Endothelial cell of umbilical vein (primary cell): ENCODE results near the gene SKOR1. TPM values are rescaled to one million over a fixed set of nuclear protein-coding genes. Genes with fewer than 3 reads are reported as not detected.

Experiments
- BruUV-seq: library from RNA; stranded (reverse); fragments of 400-500 nt; replicated peaks from 2 replicates; lab custom pipeline; 2021; lab: Mats Ljungman, UMichigan
- CTCF ChIA-PET: fragments of 300-600, 350-600 bp; sonication (Branson Sonifier 250); formaldehyde crosslinking; loops from one replicate; lab custom pipeline; 2021; ENCODE audit warnings: antibody characterized with exemption, inconsistent platforms; lab: Charles Lee
- POLR2A ChIA-PET: fragments of 300-600, 350-600 bp; sonication (Branson Sonifier 250); formaldehyde crosslinking; loops from one replicate; lab custom pipeline; 2021; ENCODE audit warnings: antibody characterized with exemption, inconsistent platforms; lab: Charles Lee
- DNase-seq: peaks from one replicate; pipeline ENCODE4 v3.0.0-alpha.2; 2011; ENCODE audit warnings: low read depth, low spot score
- FAIRE-seq: peaks from 2 replicates; lab custom pipeline; 2011; peaks lifted over from hg19 to GRCh38; lab: Jason Lieb, UNC
- H2AFZ ChIP-seq: 2 replicates; pipeline ENCODE4 v1.6.0; 2012; ENCODE audit warnings: low read depth, low read length, control low read depth, inconsistent platforms
- H3K27ac ChIP-seq: 2 replicates; pipeline ENCODE4 v1.5.1; 2011; ENCODE audit warnings: low read depth, mild to moderate bottlenecking, control low read depth, low read length, moderate library complexity; ENCODE audit not compliant: insufficient read depth
- H3K27me3 ChIP-seq, 2 experiments: 2 replicates each; pipeline versions ENCODE4 v1.6.0 to v1.6.1; 2011; ENCODE audit warnings: low read length in 2 of 2, mixed read lengths in 1 of 2; ENCODE audit not compliant: control insufficient read depth in 2 of 2, insufficient read depth in 2 of 2
- H3K36me3 ChIP-seq, 2 experiments: 2 replicates in 1 of 2; 3 replicates in 1 of 2; pipeline ENCODE4 v1.5.1; 2011; ENCODE audit warnings: low read length in 2 of 2, mild to moderate bottlenecking in 1 of 2, moderate library complexity in 1 of 2; ENCODE audit not compliant: control insufficient read depth in 2 of 2, insufficient read depth in 2 of 2; ENCODE audit errors: extremely low read depth in 1 of 2
- H3K4me1 ChIP-seq: 3 replicates; pipeline ENCODE4 v1.5.1; 2011; ENCODE audit warnings: mild to moderate bottlenecking, low read length; ENCODE audit not compliant: control insufficient read depth, insufficient read depth; ENCODE audit errors: extremely low read depth
- H3K4me2 ChIP-seq: 2 replicates; pipeline ENCODE4 v1.6.1; 2011; ENCODE audit warnings: low read length, control low read depth, mixed read lengths; ENCODE audit not compliant: insufficient read depth
- H3K4me3 ChIP-seq, 3 experiments: fragments of 200-600 bp in 1 of 3; sonication (generic), shearing (Covaris generic) in 1 of 3; replicated peaks in 1 of 3; 2 replicates each; pipeline ENCODE4 v1.5.1; 2011 to 2016; ENCODE audit warnings: control low read depth in 3 of 3, low read length in 3 of 3, mild to moderate bottlenecking in 2 of 3, inconsistent platforms in 1 of 3, low read depth in 1 of 3, moderate library complexity in 1 of 3; ENCODE audit not compliant: insufficient read depth in 1 of 3
- H3K79me2 ChIP-seq: 2 replicates; pipeline ENCODE4 v1.6.0; 2012; ENCODE audit warnings: low read length, inconsistent platforms; ENCODE audit not compliant: control insufficient read depth, insufficient read depth
- H3K9ac ChIP-seq: replicated peaks from 2 replicates; pipeline ENCODE3; 2011; ENCODE audit warnings: low read length, control low read depth; ENCODE audit not compliant: insufficient read depth; ENCODE audit errors: extremely low read depth
- H3K9me1 ChIP-seq: replicated peaks from 3 replicates; pipeline ENCODE4 v1.6.0; 2011; ENCODE audit warnings: mild to moderate bottlenecking, low read length; ENCODE audit not compliant: control insufficient read depth, insufficient read depth; ENCODE audit errors: extremely low read depth
- H3K9me3 ChIP-seq: replicated peaks from 2 replicates; pipeline ENCODE4 v1.5.1; 2012; ENCODE audit warnings: low read length, inconsistent platforms; ENCODE audit not compliant: control insufficient read depth, insufficient read depth
- H4K20me1 ChIP-seq: replicated peaks from 2 replicates; pipeline ENCODE3; 2011; ENCODE audit warnings: mild to moderate bottlenecking, low read length; ENCODE audit not compliant: control insufficient read depth, insufficient read depth; ENCODE audit errors: extremely low read depth
- EZH2 ChIP-seq: IDR thresholded peaks from 2 replicates; pipeline ENCODE4 v1.6.1; 2012; ENCODE audit warnings: borderline replicate concordance, low read depth, mild to moderate bottlenecking, moderate library complexity, low read length, inconsistent platforms; ENCODE audit not compliant: severe bottlenecking
- FOS ChIP-seq: IDR thresholded peaks from 2 replicates; pipeline ENCODE4 v1.6.1; 2011; ENCODE audit warnings: mild to moderate bottlenecking, low read length, moderate library complexity, borderline replicate concordance; ENCODE audit not compliant: insufficient read depth
- dilution Hi-C: fragments of 300-500 bp; cut with MboI; formaldehyde crosslinking; loops from one replicate; pipeline ENCODE4 v1.15.0; 2019; ENCODE audit warnings: low sequenced_read_pairs; ENCODE audit not compliant: extremely low pct_ligation_motif_present
- intact Hi-C: fragments of 100-400 bp; cut with micrococcal nuclease; formaldehyde crosslinking; loops from one replicate; pipeline ENCODE4 v1.10.0; 2022
- polyA plus RNA-seq, 4 experiments: library from polyadenylated mRNA; depleted of rRNA in 3 of 4; stranded (reverse) in 3 of 4; unstranded in 1 of 4; fragments of >200 nt; gene quantifications; 2 replicates each; pipeline versions ENCODE4 v1.2.1 to v1.2.3, GENCODE V29; 2011 to 2012; ENCODE audit warnings: missing spikeins in 1 of 4
- total RNA-seq: library from RNA; stranded (reverse); gene quantifications from 2 replicates; pipeline ENCODE4 v1.2.3, GENCODE V29; 2021
- TF ChIP-seq, protein P1 (sequence below), 2 donors: IDR thresholded peaks; 1 replicate in 1 of 2; 2 replicates in 1 of 2; pipeline ENCODE4 v1.5.1; 2011; ENCODE audit warnings: low read length in 2 of 2, mild to moderate bottlenecking in 2 of 2, moderate library complexity in 2 of 2, control low read depth in 1 of 2, inconsistent platforms in 1 of 2, low read depth in 1 of 2; ENCODE audit not compliant: insufficient read depth in 1 of 2; ENCODE audit errors: extremely low read depth in 1 of 2
- TF ChIP-seq, protein P2 (sequence below): IDR thresholded peaks from 2 replicates; pipeline ENCODE4 v1.6.1; 2011; ENCODE audit not compliant: insufficient read depth, insufficient read length

The SKOR1 gene
- total and polyA plus RNA-seq, 2 donors (not counting 3 experiments of a cell fraction or from before 2014, with no cell fraction given): 0.06 to 0.15 TPM

DNA sequence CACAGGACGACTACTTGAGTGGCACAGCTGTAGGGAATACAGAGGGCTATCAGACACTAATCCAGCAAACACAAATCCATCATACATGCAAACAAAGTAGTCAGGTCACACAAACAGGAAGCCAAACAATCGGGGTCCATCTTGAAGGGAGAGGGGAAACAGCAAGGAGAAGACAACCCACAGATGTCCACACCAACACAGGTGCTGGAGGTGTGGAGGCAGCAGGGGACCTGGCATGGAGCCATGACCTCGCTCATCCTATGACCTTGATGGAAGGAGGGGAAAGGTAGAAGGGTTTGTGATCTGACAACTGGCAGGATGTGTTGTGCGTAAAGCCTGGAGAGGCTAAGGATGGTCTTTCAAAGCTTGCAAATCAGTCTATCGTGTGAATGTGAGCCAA is 39.9 kb upstream of the SKOR1 start:
- ChIA-PET CTCF (interaction anchor here (1.2 kb wide), 1 partner anchor 9 kb away, joined by 4 read pairs; no protein-coding TSS in a partner anchor), POLR2A (no interaction called here)
- Histone ChIP-seq H3K27me3 (no peaks in the 10 kb centered on the region), H3K36me3 (peaks cover 0 to 5% of the 10 kb centered on the region in 2 experiments), H3K4me1 (no peaks in the 10 kb centered on the region), H3K9me3 (no peaks in the 10 kb centered on the region), H2AFZ (no peak overlapping the region), H3K27ac (no peak overlapping the region), H3K4me2 (no peak overlapping the region), H3K9me1 (no peaks in the 10 kb centered on the region), H3K9ac (no peak overlapping the region), H4K20me1 (no peaks in the 10 kb centered on the region), H3K4me3 (no peak overlapping the region), H3K79me2 (no peaks in the 10 kb centered on the region)
- dilution Hi-C loops: no loop called here
- FAIRE-seq (no peak), DNase-seq (no peak)
- intact Hi-C loops: no loop called here
- no peak for TF ChIP-seq FOS
- BruUV-seq: no TSS peak

DNA sequence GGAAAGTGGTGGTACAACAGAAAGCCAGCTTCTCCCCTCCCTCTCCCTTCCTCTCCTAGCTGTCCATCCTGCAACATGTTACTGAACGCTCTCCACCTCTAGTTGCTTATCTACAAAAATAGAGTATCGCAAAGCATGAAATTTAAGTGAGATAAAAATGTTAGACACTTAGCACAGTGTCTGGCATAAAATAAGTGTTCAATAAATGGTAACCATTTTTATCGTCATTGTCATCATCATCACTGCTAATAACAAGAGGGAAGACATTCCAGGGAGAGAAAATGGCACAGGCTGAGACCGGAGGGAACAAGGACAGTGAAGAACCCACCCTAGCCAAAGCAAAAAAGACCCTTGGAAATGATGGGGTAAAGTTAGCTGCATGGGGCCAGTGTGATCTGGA is 38.7 kb upstream of the SKOR1 start:
- Histone ChIP-seq H3K9ac (no peak overlapping the region), H3K9me1 (no peaks in the 10 kb centered on the region), H4K20me1 (no peaks in the 10 kb centered on the region), H3K27me3 (no peaks in the 10 kb centered on the region), H3K4me1 (no peaks in the 10 kb centered on the region), H3K4me2 (no peak overlapping the region), H3K9me3 (no peaks in the 10 kb centered on the region), H3K27ac (no peak overlapping the region), H3K79me2 (no peaks in the 10 kb centered on the region), H3K36me3 (peaks cover 0 to 5% of the 10 kb centered on the region in 2 experiments), H3K4me3 (no peak overlapping the region), H2AFZ (no peak overlapping the region)
- FAIRE-seq: no peak
- ChIA-PET CTCF (no interaction called here), POLR2A (no interaction called here)
- no peak for DNase-seq
- no TSS peak for BruUV-seq
- intact Hi-C loops (no loop called here), dilution Hi-C loops (no loop called here)
- TF ChIP-seq, protein P1, sequence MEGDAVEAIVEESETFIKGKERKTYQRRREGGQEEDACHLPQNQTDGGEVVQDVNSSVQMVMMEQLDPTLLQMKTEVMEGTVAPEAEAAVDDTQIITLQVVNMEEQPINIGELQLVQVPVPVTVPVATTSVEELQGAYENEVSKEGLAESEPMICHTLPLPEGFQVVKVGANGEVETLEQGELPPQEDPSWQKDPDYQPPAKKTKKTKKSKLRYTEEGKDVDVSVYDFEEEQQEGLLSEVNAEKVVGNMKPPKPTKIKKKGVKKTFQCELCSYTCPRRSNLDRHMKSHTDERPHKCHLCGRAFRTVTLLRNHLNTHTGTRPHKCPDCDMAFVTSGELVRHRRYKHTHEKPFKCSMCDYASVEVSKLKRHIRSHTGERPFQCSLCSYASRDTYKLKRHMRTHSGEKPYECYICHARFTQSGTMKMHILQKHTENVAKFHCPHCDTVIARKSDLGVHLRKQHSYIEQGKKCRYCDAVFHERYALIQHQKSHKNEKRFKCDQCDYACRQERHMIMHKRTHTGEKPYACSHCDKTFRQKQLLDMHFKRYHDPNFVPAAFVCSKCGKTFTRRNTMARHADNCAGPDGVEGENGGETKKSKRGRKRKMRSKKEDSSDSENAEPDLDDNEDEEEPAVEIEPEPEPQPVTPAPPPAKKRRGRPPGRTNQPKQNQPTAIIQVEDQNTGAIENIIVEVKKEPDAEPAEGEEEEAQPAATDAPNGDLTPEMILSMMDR (IDR thresholded peaks at IDR 0.05; ENCODE audit: extremely low read depth in 1 of 2, insufficient read depth in 1 of 2, low read depth in 1 of 2, low read length in 2 of 2): no peak
- TF ChIP-seq, protein P2, sequence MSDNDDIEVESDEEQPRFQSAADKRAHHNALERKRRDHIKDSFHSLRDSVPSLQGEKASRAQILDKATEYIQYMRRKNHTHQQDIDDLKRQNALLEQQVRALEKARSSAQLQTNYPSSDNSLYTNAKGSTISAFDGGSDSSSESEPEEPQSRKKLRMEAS: no peak
- TF ChIP-seq EZH2: no peak
